Muscle layer of colon (tissue), 2 donors: ENCODE data around the gene AUTS2.

Source experiments
- H3K27ac ChIP-seq: one replicate; pipeline ENCODE4 v1.7.0; 2013; ENCODE audit warnings: low read depth, mild to moderate bottlenecking, low read length, moderate library complexity
- H3K27me3 ChIP-seq, 2 donors: one replicate each; pipeline ENCODE4 v1.7.0; 2013; ENCODE audit warnings: low read length in 2 of 2, mild to moderate bottlenecking in 2 of 2; ENCODE audit not compliant: insufficient read depth in 2 of 2, control insufficient read depth in 1 of 2
- H3K36me3 ChIP-seq: one replicate; pipeline ENCODE4 v1.7.0; 2013; ENCODE audit warnings: mild to moderate bottlenecking, low read length; ENCODE audit not compliant: insufficient read depth
- H3K4me1 ChIP-seq: one replicate; pipeline ENCODE4 v1.7.0; 2013; ENCODE audit warnings: mild to moderate bottlenecking, low read length; ENCODE audit not compliant: insufficient read depth
- H3K4me3 ChIP-seq, 2 donors: one replicate each; pipeline ENCODE4 v1.7.0; 2013; ENCODE audit warnings: low read length in 2 of 2, low read depth in 1 of 2, mild to moderate bottlenecking in 1 of 2, moderate library complexity in 1 of 2
- H3K9ac ChIP-seq: one replicate; pipeline ENCODE4 v1.7.0; 2013; ENCODE audit warnings: low read length
- H3K9me3 ChIP-seq: one replicate; pipeline ENCODE4 v1.7.0; 2013; ENCODE audit warnings: mild to moderate bottlenecking, low read length
- donor health status: abdominal sarcoma.
- donor health status: Adenocarcinoma of cecum.

Gene AUTS2

DNA sequence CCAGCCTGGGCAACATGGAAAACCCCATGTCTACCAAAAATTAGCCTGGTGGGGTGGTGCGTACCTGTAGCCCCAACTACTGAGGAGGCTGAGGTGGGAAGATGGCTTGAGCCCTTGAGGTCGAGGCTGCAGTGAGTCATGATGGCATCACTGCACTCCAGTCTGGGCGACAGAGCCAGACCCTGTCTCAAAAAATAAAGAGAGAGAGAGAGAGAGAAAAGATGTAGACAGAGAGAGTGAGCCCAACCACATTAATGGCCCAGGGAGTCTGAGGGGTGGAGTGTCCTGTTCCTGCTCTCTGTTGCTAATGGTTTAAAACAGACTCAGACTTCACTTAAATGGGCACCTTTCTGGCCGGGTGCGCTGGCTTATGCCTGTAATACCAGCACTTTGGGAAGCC is 1078.0 kb downstream of the AUTS2 start:
- Histone ChIP-seq H3K27me3 (no peaks in the 10 kb centered on the region), H3K4me1 (no peaks in the 10 kb centered on the region), H3K36me3 (no peaks in the 10 kb centered on the region), H3K27ac (no peak overlapping the region), H3K9me3 (no peaks in the 10 kb centered on the region), H3K9ac (no peak overlapping the region), H3K4me3 (no peak overlapping the region)

GRCh38 chr7:70678621-70679251 is 1080.5 kb downstream of the AUTS2 start:
- no peak overlapping the region for H3K27ac ChIP-seq
- H3K9ac ChIP-seq = no peak overlapping the region
- no peaks in the 10 kb centered on the region for H3K4me1 ChIP-seq

DNA sequence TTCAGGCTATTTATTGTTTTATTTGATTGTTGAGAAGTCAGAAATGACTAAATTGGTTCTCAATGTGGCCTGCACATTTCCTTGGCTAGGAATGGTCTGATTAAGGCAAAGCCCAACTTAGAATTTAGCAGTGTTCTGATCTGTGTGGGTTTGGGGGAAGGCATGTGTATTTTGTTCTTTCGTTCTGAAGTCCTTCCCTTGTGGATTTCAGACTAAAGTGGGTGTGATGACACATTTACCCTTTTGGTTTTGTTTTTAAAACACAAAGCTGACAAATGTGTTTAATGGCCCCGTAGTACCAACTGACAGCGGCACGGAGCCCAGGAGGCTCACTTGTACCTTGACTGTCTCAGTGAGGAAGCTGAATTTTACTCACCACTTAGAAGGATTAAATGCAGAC is 1081.4 kb downstream of the AUTS2 start:
- H3K9me3 ChIP-seq = no peaks in the 10 kb centered on the region
- no peak overlapping the region for H3K4me3 ChIP-seq
- H3K27me3 ChIP-seq = no peaks in the 10 kb centered on the region
- H3K9ac ChIP-seq = no peak overlapping the region
- no peaks in the 10 kb centered on the region for H3K36me3 ChIP-seq
- no peaks in the 10 kb centered on the region for H3K4me1 ChIP-seq
- H3K27ac ChIP-seq = no peak overlapping the region

More at GRCh38 chr7:70678621-70679251, 1080.5 kb downstream of the AUTS2 start:
- no peak overlapping the region for H3K4me3 ChIP-seq
- no peaks in the 10 kb centered on the region for H3K9me3 ChIP-seq
- no peaks in the 10 kb centered on the region for H3K27me3 ChIP-seq
- no peaks in the 10 kb centered on the region for H3K36me3 ChIP-seq

DNA sequence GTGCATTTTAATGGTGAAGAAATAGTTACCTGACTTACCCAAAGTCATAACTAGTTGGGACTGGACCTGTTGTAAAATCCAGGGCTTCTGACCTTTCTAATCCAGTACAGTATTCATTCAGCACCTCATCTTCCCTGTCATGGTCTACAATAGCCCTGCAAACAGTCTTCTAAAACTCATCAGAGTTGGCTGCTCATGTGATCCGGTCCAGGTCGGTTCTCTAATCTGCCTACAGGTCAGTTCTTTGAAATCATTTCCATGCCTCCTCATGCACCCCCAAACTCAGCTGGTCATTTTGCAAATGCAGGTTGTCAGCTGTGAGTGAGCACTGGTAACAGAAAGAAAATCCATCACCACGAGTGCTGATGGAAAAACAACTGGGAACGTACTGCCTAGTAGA is 1082.0 kb downstream of the AUTS2 start:
- no peak overlapping the region for H3K9ac ChIP-seq
- H3K9me3 ChIP-seq = no peaks in the 10 kb centered on the region
- no peaks in the 10 kb centered on the region for H3K4me1 ChIP-seq
- H3K27ac ChIP-seq = no peak overlapping the region
- H3K4me3 ChIP-seq = no peak overlapping the region
- H3K36me3 ChIP-seq = no peaks in the 10 kb centered on the region
- no peaks in the 10 kb centered on the region for H3K27me3 ChIP-seq

DNA sequence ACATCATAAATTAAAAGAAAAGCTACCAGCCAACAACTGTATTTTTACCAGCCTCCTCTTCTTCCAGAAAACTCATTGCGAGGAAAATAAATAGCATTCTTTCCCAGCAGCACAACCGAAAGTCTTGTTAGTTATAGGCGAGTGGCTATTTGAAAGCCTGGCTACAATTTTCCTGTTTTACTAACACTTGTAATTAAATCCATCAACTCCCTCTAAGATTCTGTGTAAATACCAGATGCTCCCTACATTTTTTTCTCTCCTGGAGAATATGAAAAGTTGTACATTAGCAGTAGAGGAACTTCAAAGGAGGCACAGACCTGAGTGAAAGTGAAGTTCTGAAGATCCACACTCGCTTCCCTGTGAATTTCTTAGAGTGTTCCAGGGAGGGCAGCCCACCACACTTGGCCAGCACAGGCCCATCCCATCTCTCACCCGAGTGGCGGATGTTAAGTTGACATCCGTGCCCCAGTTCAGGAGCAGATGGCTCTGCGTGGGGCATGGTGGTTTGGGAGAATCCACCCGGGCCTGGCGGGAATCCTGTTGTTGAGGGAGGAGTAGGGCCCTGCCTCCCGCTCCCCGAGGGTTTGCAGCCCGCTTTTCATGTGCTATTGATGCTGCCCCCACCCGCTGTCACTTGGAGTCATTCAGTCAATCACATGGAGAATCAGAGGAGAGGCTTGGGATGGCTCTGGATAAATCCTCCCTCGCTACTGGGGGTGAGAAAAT is 1082.6 kb downstream of the AUTS2 start:
- H3K9ac ChIP-seq = no peak overlapping the region
- no peaks in the 10 kb centered on the region for H3K27me3 ChIP-seq
- no peaks in the 10 kb centered on the region for H3K36me3 ChIP-seq
- no peaks in the 10 kb centered on the region for H3K9me3 ChIP-seq
- H3K4me3 ChIP-seq = no peak overlapping the region
- no peak overlapping the region for H3K27ac ChIP-seq
- no peaks in the 10 kb centered on the region for H3K4me1 ChIP-seq

DNA sequence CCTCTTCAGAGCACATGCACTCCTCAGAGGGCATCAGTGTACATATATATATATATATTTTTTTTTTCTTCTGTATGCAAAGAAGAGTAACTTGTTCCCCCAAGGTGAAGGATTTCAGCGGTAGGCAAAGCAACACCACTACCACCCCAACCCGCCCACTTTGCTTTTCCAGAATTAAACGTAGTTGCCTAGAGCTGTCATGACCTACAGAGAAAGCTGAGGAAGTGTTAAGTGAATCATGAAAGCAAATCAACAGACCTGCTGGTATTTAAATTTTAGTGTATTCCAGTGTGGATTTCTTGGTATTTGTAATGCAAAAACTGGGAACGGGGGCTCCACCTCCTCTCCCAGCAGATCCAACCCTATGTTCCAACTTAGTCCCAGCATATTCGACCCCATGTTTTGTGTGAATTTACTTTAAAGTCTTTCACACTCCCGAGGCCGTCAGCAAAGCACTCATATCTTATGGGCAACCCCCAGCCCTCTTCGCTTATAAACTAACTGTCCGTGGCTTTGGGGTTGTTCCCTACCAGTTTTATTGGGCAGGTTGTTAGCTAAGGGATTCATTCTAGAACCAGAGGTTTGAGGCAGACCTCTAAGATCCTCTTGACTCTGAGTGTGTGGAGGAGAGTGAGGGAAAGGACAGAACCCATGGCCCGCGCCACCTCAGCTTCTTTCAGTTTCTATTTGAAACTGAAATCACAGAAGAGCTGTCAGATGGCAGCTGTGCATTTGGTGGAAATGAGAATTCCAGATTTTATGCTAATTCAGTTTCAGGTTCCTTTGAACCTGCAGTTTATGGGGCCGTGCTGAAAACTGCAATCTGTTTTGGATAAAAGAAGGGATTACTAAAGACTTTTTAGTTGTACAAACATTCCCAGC is 1083.4 kb downstream of the AUTS2 start:
- Histone ChIP-seq H3K36me3 (no peaks in the 10 kb centered on the region), H3K4me3 (no peak overlapping the region), H3K9me3 (no peaks in the 10 kb centered on the region), H3K4me1 (no peaks in the 10 kb centered on the region), H3K27ac (no peak overlapping the region), H3K27me3 (no peaks in the 10 kb centered on the region), H3K9ac (no peak overlapping the region)

DNA sequence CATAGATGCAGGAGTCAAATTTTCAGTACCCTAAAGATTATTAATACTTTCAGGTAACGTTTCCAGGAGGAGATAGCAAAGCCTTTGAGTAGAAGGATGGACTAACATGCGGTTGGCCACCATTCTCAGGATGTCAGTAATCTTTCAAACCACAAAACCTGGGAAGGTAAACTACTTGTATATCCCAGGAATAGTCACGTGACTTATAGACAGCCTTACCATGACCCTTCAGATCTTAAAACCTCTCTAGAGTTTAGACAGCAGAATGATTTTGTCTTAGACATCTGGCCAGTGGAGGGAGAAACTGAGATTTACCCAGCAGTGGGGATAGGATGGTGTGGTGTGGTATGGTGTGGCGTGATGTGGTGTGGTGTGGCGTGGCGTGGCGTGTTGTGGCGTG is 1085.9 kb downstream of the AUTS2 start:
- no peaks in the 10 kb centered on the region for H3K27me3 ChIP-seq

DNA sequence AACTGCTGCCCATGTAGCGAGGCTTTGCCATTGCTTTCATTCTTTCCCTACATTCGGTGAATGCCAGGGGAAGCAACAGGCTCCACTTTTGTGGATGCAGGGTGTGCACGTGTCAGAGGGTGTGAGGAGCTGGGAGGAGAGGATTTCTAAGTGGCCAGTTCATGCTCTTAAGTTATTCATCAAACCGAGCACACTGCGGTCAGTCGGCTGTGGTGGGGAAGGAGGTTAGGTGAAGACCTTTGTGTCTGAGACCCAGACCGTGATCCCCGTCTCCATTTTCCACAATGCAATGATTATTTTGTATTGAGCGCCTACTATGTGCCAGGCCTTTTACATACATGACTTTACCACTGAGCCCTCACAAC is 1095.0 kb downstream of the AUTS2 start:
- Histone ChIP-seq H3K27me3 (peaks cover 0 to 8% of the 10 kb centered on the region in 2 donors), H3K4me1 (no peaks in the 10 kb centered on the region), H3K27ac (no peak overlapping the region), H3K4me3 (no peak overlapping the region), H3K9me3 (no peaks in the 10 kb centered on the region), H3K36me3 (no peaks in the 10 kb centered on the region), H3K9ac (no peak overlapping the region)

More for the DNA sequence above, 1085.9 kb downstream of the AUTS2 start:
- H3K9me3 ChIP-seq = no peaks in the 10 kb centered on the region
- no peak overlapping the region for H3K27ac ChIP-seq
- no peak overlapping the region for H3K4me3 ChIP-seq
- no peaks in the 10 kb centered on the region for H3K36me3 ChIP-seq
- H3K4me1 ChIP-seq = no peaks in the 10 kb centered on the region
- no peak overlapping the region for H3K9ac ChIP-seq

GRCh38 chr7:70693686-70694433 is 1095.6 kb downstream of the AUTS2 start:
- no peak overlapping the region for H3K9ac ChIP-seq
- peaks cover 0 to 8% of the 10 kb centered on the region in 2 donors for H3K27me3 ChIP-seq

DNA sequence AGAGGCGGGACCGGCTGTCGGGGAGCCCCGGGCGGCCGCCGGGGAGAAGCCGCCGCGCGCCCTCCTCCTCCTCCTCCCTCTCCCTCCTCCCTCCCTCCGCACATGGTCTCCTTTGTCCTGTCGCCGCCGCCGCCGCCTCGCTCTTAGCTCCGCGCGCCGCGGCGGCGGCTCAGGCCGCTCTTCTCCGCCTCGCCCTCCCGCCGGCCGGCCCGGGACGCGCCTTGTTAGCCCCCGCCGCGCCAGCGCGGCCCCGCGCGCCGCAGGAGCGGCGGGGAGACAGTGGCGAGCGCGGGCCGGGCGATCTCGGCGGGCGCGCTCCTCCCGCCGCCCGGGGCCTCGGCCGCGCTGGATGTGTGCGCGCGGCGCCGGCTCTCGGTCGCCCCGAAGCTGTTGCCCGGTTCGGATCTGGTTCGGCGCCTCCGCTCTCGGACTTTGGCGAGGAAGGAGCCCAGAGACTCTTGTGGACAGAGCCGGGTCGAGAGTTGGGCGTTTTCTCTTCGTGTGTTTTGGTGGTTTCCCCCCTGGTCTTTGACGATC is 1096.2 kb downstream of the AUTS2 start:
- peaks cover 0 to 8% of the 10 kb centered on the region in 2 donors for H3K27me3 ChIP-seq
- H3K27ac ChIP-seq = no peak overlapping the region
- H3K4me1 ChIP-seq = no peaks in the 10 kb centered on the region

More at GRCh38 chr7:70693686-70694433, 1095.6 kb downstream of the AUTS2 start:
- peaks cover under 1% of the 10 kb centered on the region for H3K36me3 ChIP-seq
- H3K9me3 ChIP-seq = no peaks in the 10 kb centered on the region
- no peaks in the 10 kb centered on the region for H3K4me1 ChIP-seq
- H3K27ac ChIP-seq = no peak overlapping the region
- H3K4me3 ChIP-seq = peak overlapping the region in 1 of 2 donors; percentile 45

More for the DNA sequence above, 1096.2 kb downstream of the AUTS2 start:
- H3K4me3 ChIP-seq = peak overlapping the region; percentile 77 to 78
- H3K36me3 ChIP-seq = peaks cover 5% of the 10 kb centered on the region
- H3K9me3 ChIP-seq = no peaks in the 10 kb centered on the region
- no peak overlapping the region for H3K9ac ChIP-seq
